Measurements from ENCODE around the gene NDUFV1. TPM values are rescaled to one million over a fixed set of nuclear protein-coding genes. Genes with fewer than 3 reads are reported as not detected.

The NDUFV1 gene
- total RNA-seq: 189 and 203 TPM in 2 replicates

DNA sequence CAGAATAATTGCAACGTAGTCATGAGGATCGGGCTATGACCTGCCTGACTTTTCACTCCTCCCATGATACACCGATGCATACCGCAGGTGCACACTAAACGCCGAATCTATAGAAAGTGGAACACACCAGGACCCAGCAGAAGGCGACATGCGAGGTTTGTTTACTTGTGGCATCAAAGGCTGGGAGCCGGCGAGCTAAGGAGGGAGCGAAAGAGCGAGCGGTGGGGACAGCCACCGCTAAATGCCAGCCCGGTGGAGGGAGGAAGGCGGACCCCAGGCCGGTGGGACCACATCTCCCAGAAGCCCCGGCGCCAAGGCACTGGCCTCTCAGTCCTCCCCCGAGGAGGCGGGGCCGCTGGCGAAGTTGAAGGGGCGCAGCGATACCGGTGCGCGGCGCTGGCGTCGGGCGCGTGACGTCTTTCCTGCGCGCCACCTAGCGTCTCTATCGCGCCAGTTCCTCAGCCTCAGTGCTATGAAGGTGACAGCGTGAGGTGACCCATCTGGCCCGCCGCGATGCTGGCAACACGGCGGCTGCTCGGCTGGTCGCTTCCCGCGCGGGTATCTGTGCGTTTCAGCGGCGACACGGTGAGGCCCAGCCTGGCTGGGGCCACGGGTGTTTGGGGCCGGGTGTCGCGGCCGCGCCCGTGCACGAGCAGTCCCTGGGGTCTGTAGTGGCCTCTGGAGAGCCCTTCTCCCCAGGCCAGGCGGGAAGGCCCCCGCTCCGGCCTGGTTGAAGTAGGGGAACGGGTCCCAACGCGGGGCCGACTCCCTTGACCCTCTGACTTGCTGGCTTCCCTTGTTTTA is at the start of gene NDUFV1:
TSS of gene NDUFV1 (plus strand) at position 445 of the 804 bp plus-strand sequence. CDS start at position 514, 69 bp downstream.

DNA sequence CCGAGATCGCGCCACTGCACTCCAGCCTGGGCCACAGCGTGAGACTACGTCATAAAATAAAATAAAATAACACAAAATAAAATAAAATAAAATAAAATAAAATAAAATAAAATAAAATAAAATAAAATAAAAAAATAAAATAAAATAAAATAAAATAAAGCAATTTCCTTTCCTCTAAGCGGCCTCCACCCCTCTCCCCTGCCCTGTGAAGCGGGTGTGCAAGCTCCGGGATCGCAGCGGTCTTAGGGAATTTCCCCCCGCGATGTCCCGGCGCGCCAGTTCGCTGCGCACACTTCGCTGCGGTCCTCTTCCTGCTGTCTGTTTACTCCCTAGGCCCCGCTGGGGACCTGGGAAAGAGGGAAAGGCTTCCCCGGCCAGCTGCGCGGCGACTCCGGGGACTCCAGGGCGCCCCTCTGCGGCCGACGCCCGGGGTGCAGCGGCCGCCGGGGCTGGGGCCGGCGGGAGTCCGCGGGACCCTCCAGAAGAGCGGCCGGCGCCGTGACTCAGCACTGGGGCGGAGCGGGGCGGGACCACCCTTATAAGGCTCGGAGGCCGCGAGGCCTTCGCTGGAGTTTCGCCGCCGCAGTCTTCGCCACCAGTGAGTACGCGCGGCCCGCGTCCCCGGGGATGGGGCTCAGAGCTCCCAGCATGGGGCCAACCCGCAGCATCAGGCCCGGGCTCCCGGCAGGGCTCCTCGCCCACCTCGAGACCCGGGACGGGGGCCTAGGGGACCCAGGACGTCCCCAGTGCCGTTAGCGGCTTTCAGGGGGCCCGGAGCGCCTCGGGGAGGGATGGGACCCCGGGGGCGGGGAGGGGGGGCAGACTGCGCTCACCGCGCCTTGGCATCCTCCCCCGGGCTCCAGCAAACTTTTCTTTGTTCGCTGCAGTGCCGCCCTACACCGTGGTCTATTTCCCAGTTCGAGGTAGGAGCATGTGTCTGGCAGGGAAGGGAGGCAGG is 23.2 kb upstream of the NDUFV1 start, which contains the start of gene GSTP1:
TSS of gene GSTP1 (plus strand) at position 566 of the 958 bp plus-strand sequence. CDS start at position 598, 32 bp downstream.

DNA sequence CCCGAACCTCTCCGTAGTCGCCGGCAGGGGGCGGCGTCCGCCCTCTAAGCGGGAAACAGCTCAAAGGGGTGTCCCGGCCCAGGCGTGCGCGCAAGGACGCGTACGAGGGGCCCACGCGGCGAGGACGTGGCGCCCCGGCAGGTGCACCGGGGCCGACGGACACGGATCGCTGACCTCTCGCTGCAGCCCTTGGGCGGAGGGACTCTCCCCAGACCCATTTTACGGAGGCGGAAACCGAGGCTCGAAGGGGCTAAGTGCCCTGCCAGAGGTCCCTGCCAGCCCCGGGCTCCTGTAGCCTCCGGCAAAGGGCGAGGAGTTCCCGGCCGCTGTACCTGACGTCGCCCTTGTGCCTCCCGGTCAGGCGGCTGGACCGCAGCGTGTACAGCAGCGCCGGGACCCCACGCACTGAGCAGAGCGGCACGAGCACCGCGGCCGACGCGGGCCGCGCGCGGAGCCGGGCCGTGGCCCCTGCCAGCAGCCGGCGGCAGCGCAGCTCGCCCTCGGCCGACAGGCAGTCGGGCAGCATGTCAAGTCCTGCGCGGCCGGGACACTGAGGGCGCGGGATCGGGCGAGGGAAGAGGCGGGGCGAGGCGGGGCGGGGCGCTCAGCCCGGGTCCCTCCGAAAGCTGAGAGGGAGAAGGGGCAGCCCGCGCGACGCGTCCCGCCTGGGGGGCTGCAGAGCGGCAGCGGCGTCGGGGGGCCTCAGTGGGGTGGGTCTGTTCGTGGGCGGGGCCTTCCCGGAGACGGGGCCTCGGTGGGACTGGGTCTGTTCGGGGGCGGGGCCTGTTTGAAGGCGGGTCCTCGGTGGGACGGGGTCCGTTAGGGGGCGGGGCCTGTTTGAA is 22.9 kb downstream of the NDUFV1 start, which contains the start of gene NUDT8:
TSS of gene NUDT8 (minus strand) at position 552 of the 842 bp plus-strand sequence. CDS start at position 526, 26 bp downstream.

DNA sequence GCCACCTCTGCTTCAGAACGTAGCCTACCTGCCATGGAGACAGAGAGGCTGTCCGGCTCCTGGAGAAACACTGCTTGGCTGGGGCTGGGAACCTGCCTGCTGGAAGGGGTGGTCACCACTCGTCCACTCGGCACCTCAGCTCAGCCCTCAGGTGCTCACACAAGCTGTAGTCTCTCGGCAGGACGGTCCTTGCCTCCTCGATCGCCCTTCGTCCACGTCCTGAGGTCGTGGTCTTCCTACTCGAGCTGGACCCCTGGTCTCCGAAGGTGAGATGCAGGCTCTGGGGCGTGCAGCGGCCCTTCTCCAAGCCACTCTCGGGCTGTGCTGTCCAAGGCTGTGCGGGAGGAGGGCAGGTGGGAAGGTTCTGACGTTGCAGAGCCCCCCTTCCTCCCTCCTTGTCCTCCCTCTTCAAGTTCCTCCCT is 32.7 kb downstream of the NDUFV1 start, which contains the start of gene TBX10:
TSS of gene TBX10 (minus strand) at position 326 of the 422 bp plus-strand sequence. CDS start at position 35, 291 bp downstream.

Other genes starting within 250 kb of the NDUFV1 start
- gene CLCF1, start 233.3 kb upstream of the NDUFV1 start, total RNA-seq: 10.0 and 10.4 TPM in 2 replicates
- gene RAD9A, start 214.9 kb upstream of the NDUFV1 start, total RNA-seq: 8.4 and 10.8 TPM in 2 replicates
- gene PPP1CA, start 205.1 kb upstream of the NDUFV1 start, total RNA-seq: 141 and 253 TPM in 2 replicates
- gene TBC1D10C, start 202.9 kb upstream of the NDUFV1 start, total RNA-seq: not detected in 2 replicates
- 0.88 TPM in 1 of 2 replicates, not detected in the other for gene CARNS1, start 191.3 kb upstream of the NDUFV1 start, total RNA-seq
- gene RPS6KB2, start 178.4 kb upstream of the NDUFV1 start, total RNA-seq: 49.5 and 61.2 TPM in 2 replicates
- gene PTPRCAP, start 169.3 kb upstream of the NDUFV1 start, total RNA-seq: 1.9 TPM in 1 of 2 replicates, not detected in the other
- 86.8 and 95.6 TPM in 2 replicates for gene CORO1B, start 163.5 kb upstream of the NDUFV1 start, total RNA-seq
- not detected in 2 replicates for gene GPR152, start 154.2 kb upstream of the NDUFV1 start, total RNA-seq
- gene CABP4, start 151.6 kb upstream of the NDUFV1 start, total RNA-seq: not detected in 2 replicates
- 46.4 and 55.7 TPM in 2 replicates for gene TMEM134, start 137.7 kb upstream of the NDUFV1 start, total RNA-seq
- gene AIP, start 123.9 kb upstream of the NDUFV1 start, total RNA-seq: 70.7 and 120 TPM in 2 replicates
- gene PITPNM1, start 101.6 kb upstream of the NDUFV1 start, total RNA-seq: 32.7 and 33.9 TPM in 2 replicates
- 36.5 and 68.4 TPM in 2 replicates for gene CDK2AP2, start 98.8 kb upstream of the NDUFV1 start, total RNA-seq
- not detected in 2 replicates for gene CABP2, start 83.5 kb upstream of the NDUFV1 start, total RNA-seq
- 722 and 2,244 TPM in 2 replicates for gene GSTP1, start 23.1 kb upstream of the NDUFV1 start, total RNA-seq
- 6.2 and 15.9 TPM in 2 replicates for gene NUDT8, start 23.0 kb downstream of the NDUFV1 start, total RNA-seq
- not detected in 2 replicates for gene TBX10, start 32.8 kb downstream of the NDUFV1 start, total RNA-seq
- gene ACY3, start 43.8 kb downstream of the NDUFV1 start, total RNA-seq: not detected in 2 replicates
- not detected in 2 replicates for gene ALDH3B2, start 67.7 kb downstream of the NDUFV1 start, total RNA-seq

Measured in epithelial cell of alveolus of lung (primary cell).